Stimulated activated effector memory CD8-positive, alpha-beta T cell treated with anti-CD3 and anti-CD28 coated beads, Interleukin-12 subunit alpha, Interleukin-12 subunit beta, amount 100 ng/mL, for 72 hours (primary cell): ENCODE results near the gene ELAVL3.

ENCODE experiments used
- ATAC-seq: fragments of 150-1000 bp; cut with Tn5 transposase; 2 replicates; pipeline ENCODE4 v1.10.0; 2021
- DNase-seq, 2 donors: peaks; one replicate each; pipeline ENCODE4 v3.0.0; 2021 to 2022; ENCODE audit warnings: low spot score in 2 of 2
- H3K27ac Mint-ChIP-seq: one replicate; pipeline ENCODE4 v1.8.0; 2022; ENCODE audit warnings: mild to moderate bottlenecking, mixed read lengths
- H3K36me3 Mint-ChIP-seq: one replicate; pipeline ENCODE4 v1.8.0; 2022; ENCODE audit warnings: mild to moderate bottlenecking, mixed read lengths
- H3K4me1 Mint-ChIP-seq: one replicate; pipeline ENCODE4 v1.8.0; 2022; ENCODE audit warnings: mixed read lengths
- H3K4me3 Mint-ChIP-seq: one replicate; pipeline ENCODE4 v1.8.0; 2022; ENCODE audit warnings: mild to moderate bottlenecking, mixed read lengths
- H3K9me3 Mint-ChIP-seq: one replicate; pipeline ENCODE4 v1.8.0; 2022; ENCODE audit warnings: mixed read lengths

Gene ELAVL3

DNA sequence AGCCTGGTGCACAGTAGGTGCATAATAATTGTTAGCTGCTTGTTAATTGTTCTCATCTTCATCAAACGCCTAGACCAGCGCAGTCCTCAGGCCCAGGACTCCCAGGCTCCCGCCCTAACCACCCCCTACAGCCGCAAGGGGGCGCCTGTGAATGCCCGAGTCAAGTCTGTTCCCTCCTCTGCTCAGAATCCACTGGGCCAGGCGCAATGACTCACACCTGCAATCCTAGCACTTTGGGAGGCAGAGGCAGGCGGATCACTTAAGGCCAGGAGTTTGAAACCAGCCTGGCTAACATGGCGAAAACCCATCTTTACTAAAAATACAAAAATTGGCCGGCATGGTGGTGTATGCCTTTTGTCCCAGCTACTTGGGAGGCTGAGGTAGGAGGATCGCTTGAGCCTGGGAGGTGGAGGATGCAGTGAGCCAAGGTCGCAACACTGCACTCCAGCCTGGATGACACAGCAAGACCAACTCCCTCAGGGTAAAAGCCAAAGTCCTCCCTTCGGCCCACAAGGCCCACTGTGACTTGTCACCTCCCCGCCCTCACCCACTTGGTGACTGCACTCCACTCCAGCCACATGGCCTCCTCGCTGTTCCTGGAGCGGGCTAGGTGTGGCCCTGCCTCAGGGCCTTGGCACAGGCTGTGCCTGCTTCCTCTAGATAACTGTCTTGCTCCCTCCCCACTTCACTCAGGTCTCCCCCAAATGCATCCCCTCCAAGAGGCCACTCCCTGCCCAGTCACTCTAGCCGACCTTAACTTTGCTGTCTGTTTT, 15.7 kb upstream of the ELAVL3 start:
- Mint-ChIP-seq H3K4me1 (peaks cover 18% of the 10 kb centered on the region), H3K9me3 (no peaks in the 10 kb centered on the region), H3K27ac (no peak overlapping the region), H3K36me3 (peaks cover 51% of the 10 kb centered on the region), H3K4me3 (no peak overlapping the region)
- ATAC-seq (peak; percentile 77), DNase-seq (peak; percentile 51 to 79)

GRCh38 chr19:11495885-11496284, 15.0 kb upstream of the ELAVL3 start:
- Mint-ChIP-seq H3K4me1 (peaks cover 15% of the 10 kb centered on the region), H3K4me3 (no peak overlapping the region), H3K27ac (no peak overlapping the region), H3K36me3 (peaks cover 48% of the 10 kb centered on the region), H3K9me3 (no peaks in the 10 kb centered on the region)
- ATAC-seq (no peak), DNase-seq (no peak)

DNA sequence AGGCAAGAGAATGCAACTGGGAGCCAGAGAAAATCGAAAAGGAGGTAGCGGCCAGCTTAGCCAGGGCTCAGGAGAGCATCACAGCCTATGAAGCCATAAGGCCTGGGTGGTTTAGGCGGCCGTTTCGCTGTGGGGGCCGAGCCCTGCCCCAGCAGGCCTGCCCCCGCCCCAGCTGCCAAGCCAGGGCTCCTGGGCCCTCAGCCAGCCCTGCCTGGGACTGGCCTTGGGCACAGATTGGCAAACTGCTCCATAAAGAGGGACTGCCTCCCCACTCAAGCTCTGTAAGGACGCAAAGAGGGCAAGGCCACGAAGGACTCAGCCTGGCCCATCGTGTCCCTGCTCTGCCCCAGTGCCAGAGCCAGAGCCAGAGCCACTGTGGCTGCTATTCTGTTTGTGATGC, 14.6 kb upstream of the ELAVL3 start:
- DNase-seq (no peak), ATAC-seq (no peak)
- peaks cover 18% of the 10 kb centered on the region for H3K4me1 Mint-ChIP-seq
- H3K4me3 Mint-ChIP-seq = no peak overlapping the region
- peaks cover 50% of the 10 kb centered on the region for H3K36me3 Mint-ChIP-seq
- H3K27ac Mint-ChIP-seq = no peak overlapping the region
- no peaks in the 10 kb centered on the region for H3K9me3 Mint-ChIP-seq

- no peak for DNase-seq
- Mint-ChIP-seq H3K4me3 (no peak overlapping the region), H3K4me1 (peaks cover 12% of the 10 kb centered on the region), H3K36me3 (peaks cover 50% of the 10 kb centered on the region), H3K9me3 (no peaks in the 10 kb centered on the region), H3K27ac (no peak overlapping the region)
- no peak for ATAC-seq
These were observed 13.9 kb upstream of the ELAVL3 start for GRCh38 chr19:11494634-11495285.

- Mint-ChIP-seq H3K27ac (peak overlapping the region; percentile 80), H3K9me3 (no peaks in the 10 kb centered on the region), H3K4me3 (no peak overlapping the region), H3K36me3 (peaks cover 40% of the 10 kb centered on the region), H3K4me1 (peaks cover 6% of the 10 kb centered on the region)
- no peak for ATAC-seq
- DNase-seq = no peak
These were observed 8.5 kb upstream of the ELAVL3 start for GRCh38 chr19:11489378-11489777.

DNA sequence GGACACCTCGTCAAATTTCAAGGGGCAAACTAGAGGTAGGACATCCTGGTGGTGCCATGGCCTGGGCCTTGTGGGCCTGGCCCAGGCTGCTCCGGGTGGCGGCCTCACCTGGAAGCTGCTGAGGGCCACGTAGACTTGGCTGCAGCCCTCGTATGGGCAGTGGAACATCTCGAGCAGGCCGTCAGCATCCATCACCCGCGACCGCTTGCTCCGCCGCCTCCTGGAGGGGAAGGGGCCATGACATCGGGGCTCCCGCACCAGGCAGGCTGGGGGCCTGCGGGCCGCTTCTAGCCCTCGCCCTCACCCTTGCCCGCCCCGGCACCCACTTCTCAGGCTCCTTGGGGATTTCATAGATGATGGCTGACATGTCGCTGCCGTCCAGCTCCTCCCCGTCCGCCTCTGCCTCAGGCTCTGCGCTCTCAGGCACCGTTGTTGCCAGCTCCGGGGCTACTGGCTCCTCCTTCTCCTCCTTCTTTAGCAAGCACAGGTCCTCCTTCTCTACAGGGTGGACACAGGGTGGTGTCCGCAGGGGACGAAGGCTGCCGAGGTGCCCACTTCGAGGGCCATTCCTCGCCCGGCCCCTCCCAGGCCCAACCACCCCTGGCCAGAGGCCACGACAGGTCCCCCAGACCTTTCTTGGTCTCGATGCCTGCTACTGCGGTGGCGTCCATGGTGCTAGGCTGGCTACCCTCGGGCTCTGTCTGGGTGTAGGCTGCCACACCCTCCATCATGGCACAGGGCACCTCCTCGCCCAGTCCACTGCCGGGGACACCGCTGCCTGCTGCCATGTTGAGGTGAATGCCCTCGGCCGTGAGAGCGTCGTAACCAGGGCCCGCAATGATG, 6.0 kb upstream of the ELAVL3 start:
- H3K4me3 Mint-ChIP-seq = no peak overlapping the region
- no peak for DNase-seq
- ATAC-seq = no peak
- peaks cover 35% of the 10 kb centered on the region for H3K36me3 Mint-ChIP-seq
- H3K27ac Mint-ChIP-seq = no peak overlapping the region
- peaks cover 19% of the 10 kb centered on the region for H3K4me1 Mint-ChIP-seq
- H3K9me3 Mint-ChIP-seq = no peaks in the 10 kb centered on the region

DNA sequence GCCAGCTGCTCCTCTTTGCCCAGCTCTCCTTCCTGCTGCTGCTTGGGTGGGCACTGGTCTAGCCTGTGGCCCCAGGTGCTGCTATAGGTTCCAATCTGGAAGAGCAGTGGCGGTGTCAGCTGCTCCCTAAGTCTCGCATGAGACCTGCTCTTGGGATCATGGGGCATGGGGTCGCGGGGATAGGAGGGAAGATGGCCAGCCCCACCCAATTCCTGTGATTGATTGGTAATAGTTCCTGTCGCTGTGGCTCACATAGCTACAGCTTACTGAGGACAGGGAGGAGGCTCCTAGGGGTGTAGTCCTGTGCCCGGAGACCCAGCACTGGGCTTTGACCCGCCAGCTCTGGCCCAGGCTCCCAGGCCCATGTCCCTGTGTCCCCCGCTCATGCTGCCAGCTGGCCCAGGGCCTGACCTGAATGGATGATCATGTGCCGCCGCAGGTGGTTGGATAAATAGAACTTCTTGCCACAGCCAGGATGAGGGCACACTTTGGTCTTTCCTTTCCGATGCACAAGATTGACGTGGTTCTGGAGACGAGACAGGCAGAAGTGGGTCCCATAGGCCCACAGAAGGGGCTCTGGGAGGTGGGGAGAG, 4.5 kb upstream of the ELAVL3 start:
- H3K27ac Mint-ChIP-seq = no peak overlapping the region
- DNase-seq (no peak), ATAC-seq (no peak)
- no peaks in the 10 kb centered on the region for H3K9me3 Mint-ChIP-seq
- peaks cover 25% of the 10 kb centered on the region for H3K36me3 Mint-ChIP-seq
- H3K4me3 Mint-ChIP-seq = no peak overlapping the region
- peaks cover 22% of the 10 kb centered on the region for H3K4me1 Mint-ChIP-seq

- Mint-ChIP-seq H3K27ac (peak overlapping the region; percentile 89), H3K36me3 (peaks cover 15% of the 10 kb centered on the region), H3K4me1 (peaks cover 31% of the 10 kb centered on the region), H3K4me3 (peak overlapping the region; percentile 79), H3K9me3 (no peaks in the 10 kb centered on the region)
- ATAC-seq (no peak), DNase-seq (no peak)
These were observed 2.7 kb upstream of the ELAVL3 start for GRCh38 chr19:11483366-11484111.

DNA sequence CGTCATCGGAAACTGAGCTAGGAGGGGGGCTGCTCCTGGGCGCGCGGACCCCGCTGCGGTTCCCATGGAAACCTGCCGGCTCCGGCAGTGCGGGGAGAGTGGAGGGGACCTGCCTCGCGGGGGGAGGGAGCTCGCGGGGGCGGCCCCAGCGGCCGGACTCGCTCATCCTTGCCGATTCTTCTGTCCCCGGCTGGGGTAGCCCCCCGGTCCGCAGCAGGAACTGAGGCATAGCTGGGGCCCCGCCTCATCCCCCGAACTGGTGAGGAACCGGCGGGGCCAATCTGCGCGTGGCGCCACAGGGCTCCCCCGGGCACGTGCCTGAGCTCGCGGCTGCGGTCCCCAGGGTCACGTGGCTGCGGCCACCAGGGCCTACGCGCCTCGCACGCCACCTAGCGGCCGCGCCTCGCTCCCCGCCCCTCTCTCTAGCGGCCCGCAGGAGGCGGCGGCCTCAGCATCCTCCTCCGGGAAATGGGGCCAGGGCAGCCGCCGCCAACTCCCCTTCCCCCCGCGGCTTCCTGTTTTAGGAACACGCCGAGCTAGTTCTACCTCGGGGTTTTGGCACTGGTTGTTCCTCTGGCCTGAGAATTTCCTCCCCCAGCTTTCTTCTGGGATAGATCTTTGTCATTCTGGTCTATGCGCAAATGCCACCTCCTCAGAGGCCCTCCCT, 1.7 kb upstream of the ELAVL3 start:
- Mint-ChIP-seq H3K4me1 (peaks cover 34% of the 10 kb centered on the region), H3K9me3 (no peaks in the 10 kb centered on the region), H3K27ac (peak overlapping the region; percentile 89), H3K36me3 (peaks cover 15% of the 10 kb centered on the region), H3K4me3 (peak overlapping the region; percentile 79)
- peak; percentile 93 to 94 for DNase-seq
- peak; percentile 82 for ATAC-seq

DNA sequence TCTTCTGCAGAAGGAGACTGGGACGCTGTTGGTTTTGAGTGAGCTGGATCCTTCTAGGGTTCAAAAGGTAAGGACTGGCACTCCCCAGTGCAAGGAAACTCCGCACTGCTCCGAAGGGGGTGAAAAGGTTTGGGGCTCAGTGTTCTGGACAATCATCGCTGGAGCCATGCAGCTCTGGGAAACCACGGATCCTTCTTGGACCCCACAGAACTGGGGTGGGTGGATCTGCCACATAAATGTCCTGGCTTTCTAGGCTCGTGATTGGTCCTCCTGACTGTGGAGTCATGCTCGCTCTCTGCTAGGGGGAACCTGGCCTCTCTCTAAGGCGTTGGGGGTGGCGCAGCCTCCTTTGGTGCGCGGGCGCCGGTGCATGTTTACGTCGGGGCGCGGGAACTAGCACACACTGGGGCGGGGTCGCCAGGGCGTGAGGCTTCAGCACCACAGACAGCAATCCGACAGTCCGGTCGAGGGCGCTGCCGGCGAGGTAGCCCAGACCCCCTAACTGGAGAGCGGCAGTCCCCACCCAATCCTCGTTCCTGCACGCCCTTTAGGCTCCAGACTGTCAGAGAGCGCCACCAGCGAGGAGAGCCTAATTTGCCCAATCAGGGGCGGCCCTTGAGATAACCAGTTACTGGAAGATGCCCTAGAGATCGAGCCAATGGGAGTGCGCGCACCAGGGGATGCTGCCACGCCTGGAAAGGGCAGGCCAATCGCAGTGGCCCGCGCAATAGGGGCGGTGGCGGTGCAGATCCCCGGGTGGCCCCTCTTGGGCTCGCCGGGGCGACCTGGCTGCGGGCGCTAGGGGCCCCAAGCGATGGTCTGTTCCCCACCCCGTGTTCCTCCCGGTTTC, 913 bp upstream of the ELAVL3 start:
- H3K4me1 Mint-ChIP-seq = peaks cover 34% of the 10 kb centered on the region
- H3K27ac Mint-ChIP-seq = peak overlapping the region; percentile 89
- DNase-seq (peak; percentile 67 to 86), ATAC-seq (peak; percentile 91)
- H3K9me3 Mint-ChIP-seq = no peaks in the 10 kb centered on the region
- H3K4me3 Mint-ChIP-seq = peak overlapping the region; percentile 79
- peaks cover 15% of the 10 kb centered on the region for H3K36me3 Mint-ChIP-seq

DNA sequence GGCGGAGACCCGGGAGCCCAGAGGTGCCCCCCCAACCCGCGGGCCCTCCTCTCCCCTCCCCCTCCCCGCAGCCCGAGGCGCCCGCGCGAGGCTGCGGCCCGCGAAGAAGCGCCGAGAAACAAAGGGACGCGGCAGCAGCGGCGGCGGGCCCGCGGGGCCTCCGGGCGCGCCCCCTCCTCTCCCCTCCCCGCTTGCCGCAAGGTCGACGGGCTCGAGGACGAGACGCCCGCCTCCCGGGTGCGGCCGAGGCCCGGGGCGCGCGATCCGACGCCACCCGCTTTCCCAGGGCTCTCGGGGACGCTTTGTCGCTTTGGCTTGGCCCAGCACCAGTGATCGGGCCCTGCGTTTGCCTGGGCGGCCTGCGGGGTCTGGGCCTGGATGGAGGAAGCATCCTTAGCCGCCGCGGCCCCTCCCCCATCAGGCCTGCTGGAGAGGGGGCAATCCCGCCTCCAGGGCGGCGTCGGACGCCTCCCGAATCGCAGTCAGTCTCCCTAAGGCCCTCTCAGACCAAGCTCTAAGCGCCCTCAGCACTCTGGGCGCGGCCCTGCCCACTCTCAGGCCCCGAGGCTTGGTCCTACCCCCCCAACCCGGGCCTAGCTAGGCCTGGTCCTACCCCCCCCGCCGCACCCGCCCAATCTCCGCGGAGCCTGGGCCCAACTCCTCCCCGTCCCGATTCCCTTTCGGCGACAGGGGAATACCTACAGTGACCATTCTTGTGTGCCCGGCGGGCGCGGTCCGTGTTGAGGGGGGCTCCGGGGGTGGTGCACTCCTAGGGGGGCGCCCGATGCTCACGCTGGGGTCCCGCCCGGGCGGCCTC, 740 bp downstream of the ELAVL3 start:
- no peak for ATAC-seq
- Mint-ChIP-seq H3K27ac (no peak overlapping the region), H3K4me1 (peaks cover 34% of the 10 kb centered on the region), H3K9me3 (no peaks in the 10 kb centered on the region), H3K4me3 (no peak overlapping the region), H3K36me3 (peaks cover 15% of the 10 kb centered on the region)
- no peak for DNase-seq

- DNase-seq = peak in 1 of 2 donors; percentile 25
- ATAC-seq = no peak
- H3K9me3 Mint-ChIP-seq = no peaks in the 10 kb centered on the region
These were observed 1.6 kb downstream of the ELAVL3 start for GRCh38 chr19:11479090-11479897.

More at GRCh38 chr19:11479090-11479897, 1.6 kb downstream of the ELAVL3 start:
- H3K4me1 Mint-ChIP-seq = peaks cover 34% of the 10 kb centered on the region
- H3K4me3 Mint-ChIP-seq = peak overlapping the region; percentile 31
- H3K27ac Mint-ChIP-seq = no peak overlapping the region
- H3K36me3 Mint-ChIP-seq = peaks cover 15% of the 10 kb centered on the region
